Left colon (tissue), 2 donors: ENCODE data around the gene EOGT. TPM values are rescaled to one million over a fixed set of nuclear protein-coding genes. Genes with fewer than 3 reads are reported as not detected.

Experiments
- ATAC-seq: fragments of 200-7000 bp; cut with Tn5 transposase; one replicate; pipeline ENCODE4 v1.9.1; 2020; ENCODE audit warnings: mild to moderate bottlenecking, moderate library complexity
- DNase-seq, 2 donors: peaks; one replicate each; pipeline ENCODE4 v3.0.0-alpha.2; 2020
- intact Hi-C, 2 donors: fragments of 100-400 bp; cut with DNase I in 1 of 2; cut with micrococcal nuclease in 1 of 2; formaldehyde crosslinking; loops; one replicate each; pipeline versions ENCODE4 v1.11.2 to v1.14.0; 2022; cut with DNase I, micrococcal nuclease
- microRNA-seq, 2 donors: library from miRNA; unstranded; fragments of <30 nt; microRNA quantifications; one replicate each; pipeline versions ENCODE4 v1.1.0 to v1.2.0, GENCODE V29; 2020
- total RNA-seq, 2 donors: library from RNA; stranded (reverse); fragmentation: NEBNext Ultra II Directional; extraction: Animal tissue kit (Norgen Biotek cat#: 25700); gene quantifications; one replicate each; pipeline ENCODE4 v1.2.1, GENCODE V29; 2021
- donor health status: DM: no; HTN: no; CAD: no.
- donor health status: DM: yes; HTN: yes; CAD: no.

EOGT gene
- total RNA-seq, 2 donors from 2014 or later, result 14.2 to 18.6 TPM

- intact Hi-C loops, result no loop called here
- DNase-seq, result no peak
- no peak for ATAC-seq
Observed at GRCh38 chr3:68974711-68975110, 38.8 kb downstream of the EOGT start.

- intact Hi-C loops, result no loop called here
- DNase-seq (no peak), ATAC-seq (no peak)
Observed at GRCh38 chr3:68973639-68974038, 39.8 kb downstream of the EOGT start.

GRCh38 chr3:68972358-68972979, 41.0 kb downstream of the EOGT start:
- DNase-seq, result peak in 1 of 2 donors; percentile 32
- peak; percentile 38 for ATAC-seq
- intact Hi-C loops, result no loop called here

- intact Hi-C loops, result no loop called here
- DNase-seq, result no peak
- no peak for ATAC-seq
Observed at GRCh38 chr3:68964694-68965093, 48.8 kb downstream of the EOGT start.

- intact Hi-C loops, result no loop called here
- no peak for ATAC-seq
- DNase-seq, result no peak
Observed at GRCh38 chr3:68963891-68964290, 49.6 kb downstream of the EOGT start.

- no peak for DNase-seq
- intact Hi-C loops, result no loop called here
- ATAC-seq, result no peak
Observed at GRCh38 chr3:68963376-68963775, 50.1 kb downstream of the EOGT start.

- DNase-seq (no peak), ATAC-seq (no peak)
- intact Hi-C loops, result no loop called here
Observed at GRCh38 chr3:68958932-68959331, 54.6 kb downstream of the EOGT start.

- DNase-seq (no peak), ATAC-seq (no peak)
- intact Hi-C loops, result no loop called here
Observed at GRCh38 chr3:68957895-68958294, 55.6 kb downstream of the EOGT start.

- intact Hi-C loops, result no loop called here
- ATAC-seq, result no peak
- DNase-seq, result no peak
Observed at GRCh38 chr3:68953816-68954444, 59.6 kb downstream of the EOGT start.

GRCh38 chr3:68945225-68945624, 68.3 kb downstream of the EOGT start:
- ATAC-seq, result no peak
- DNase-seq, result no peak
- intact Hi-C loops, result no loop called here

- intact Hi-C loops, result no loop called here
- DNase-seq (no peak), ATAC-seq (no peak)
Observed at GRCh38 chr3:68943753-68944500, 69.6 kb downstream of the EOGT start.

- ATAC-seq (no peak), DNase-seq (no peak)
- intact Hi-C loops, result no loop called here
Observed at GRCh38 chr3:68941055-68941454, 72.4 kb downstream of the EOGT start.

GRCh38 chr3:68936856-68937255, 76.6 kb downstream of the EOGT start:
- ATAC-seq, result no peak
- intact Hi-C loops, result no loop called here
- no peak for DNase-seq

- ATAC-seq, result no peak
- DNase-seq, result no peak
- intact Hi-C loops, result no loop called here
Observed at GRCh38 chr3:68935778-68936177, 77.7 kb downstream of the EOGT start.

GRCh38 chr3:68931406-68932149, 81.9 kb downstream of the EOGT start:
- intact Hi-C loops, result no loop called here
- DNase-seq (no peak), ATAC-seq (no peak)

Small RNAs within 50 kb of the gene (microRNA-seq; reads per million reads assigned to microRNA genes)
- gene MIR3136, result 3.2 to 4.1 reads per million in 2 donors

Other genes starting within 250 kb of the EOGT start
- not detected for gene TAFA4, start 81.1 kb downstream of the EOGT start, total RNA-seq
- gene TMF1, start 38.6 kb upstream of the EOGT start, total RNA-seq, result 10 to 100 TPM; 44.7 to 47.2 TPM
- 10 to 100 TPM; 46.7 to 47.6 TPM for gene UBA3, start 66.7 kb upstream of the EOGT start, total RNA-seq
- gene ARL6IP5, start 71.3 kb upstream of the EOGT start, total RNA-seq, result 100 to 1,000 TPM; 118 to 143 TPM
- gene LMOD3, start 108.9 kb upstream of the EOGT start, total RNA-seq, result under 1 TPM in 1 of 2 donors, not detected in 1; 0.17 TPM